ENCODE measurements around the gene CCDC54. TPM values are rescaled to one million over a fixed set of nuclear protein-coding genes. Genes with fewer than 3 reads are reported as not detected.

Gene CCDC54
- total RNA-seq, 1 donor from 2014 or later, result not detected

DNA sequence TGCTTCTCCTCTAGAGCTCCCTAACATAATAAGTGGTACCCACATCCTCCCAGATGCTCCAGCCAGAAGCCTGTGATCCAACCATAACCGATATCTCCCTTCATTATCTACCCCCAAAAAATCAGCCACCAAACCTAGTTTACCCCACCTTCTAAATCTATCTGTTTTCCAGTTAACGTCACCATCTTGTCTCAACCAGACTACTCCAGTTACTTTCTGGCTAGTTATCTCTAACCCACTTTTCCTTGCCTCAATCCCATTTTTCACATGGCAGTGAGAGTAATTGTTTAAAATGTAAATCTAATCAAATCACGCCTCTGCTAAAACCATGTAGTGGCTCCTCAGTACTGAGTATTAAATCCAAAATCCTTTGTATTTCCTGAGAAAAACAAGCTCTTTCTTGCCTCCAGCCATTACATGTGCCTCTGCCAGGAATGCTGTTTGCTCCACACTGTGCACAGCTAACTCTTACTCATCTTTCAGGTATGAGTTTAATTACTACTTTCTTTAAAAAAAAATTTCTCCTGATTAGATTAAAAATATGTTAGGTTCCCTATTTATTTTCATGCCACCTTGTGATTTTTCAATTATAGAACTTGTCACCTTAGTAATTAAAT is 15.4 kb downstream of the CCDC54 start:
- intact Hi-C loops (cut with micrococcal nuclease), result no loop called here

- intact Hi-C loops (cut with micrococcal nuclease), result no loop called here
These were observed 17.3 kb downstream of the CCDC54 start for GRCh38 chr3:107394502-107394901.

DNA sequence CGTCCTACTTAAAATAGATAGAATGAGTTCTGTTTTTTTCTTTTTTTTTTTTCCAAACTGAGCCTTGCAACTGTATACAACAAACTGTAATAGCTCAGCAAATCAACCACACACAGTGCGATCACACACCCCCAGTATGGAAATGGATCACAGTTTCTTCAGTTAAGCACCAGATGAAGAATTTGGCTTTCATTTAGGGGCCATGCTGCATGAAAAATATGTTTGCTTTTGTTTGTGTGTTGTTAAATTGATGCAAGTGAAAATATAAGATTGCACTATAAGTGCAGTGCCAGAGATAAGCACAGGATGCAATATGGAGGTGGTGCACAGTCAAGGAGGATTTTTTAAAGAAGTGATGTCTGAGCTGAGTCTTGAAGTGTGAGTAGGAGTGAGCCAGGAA is 17.8 kb downstream of the CCDC54 start:
- intact Hi-C loops (cut with micrococcal nuclease), result no loop called here

DNA sequence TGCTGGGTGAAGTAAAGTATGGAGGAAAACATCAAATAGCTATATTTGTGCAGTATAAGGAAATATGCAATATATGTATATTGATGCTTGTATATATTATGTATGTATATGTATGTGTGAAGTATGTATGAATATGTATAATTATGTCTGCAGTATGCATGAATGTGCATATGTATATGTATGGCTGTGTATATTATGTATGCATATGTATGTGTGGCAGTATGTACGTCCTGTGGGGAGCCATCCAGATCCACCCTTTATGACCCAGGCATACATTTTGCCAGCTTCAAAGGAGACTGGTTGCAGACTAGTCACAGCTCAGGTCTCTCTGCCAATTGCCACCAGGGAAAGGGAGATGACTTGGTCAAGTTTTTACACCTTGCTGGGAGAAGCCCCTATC is 24.1 kb downstream of the CCDC54 start:
- intact Hi-C loops (cut with micrococcal nuclease), result no loop called here

DNA sequence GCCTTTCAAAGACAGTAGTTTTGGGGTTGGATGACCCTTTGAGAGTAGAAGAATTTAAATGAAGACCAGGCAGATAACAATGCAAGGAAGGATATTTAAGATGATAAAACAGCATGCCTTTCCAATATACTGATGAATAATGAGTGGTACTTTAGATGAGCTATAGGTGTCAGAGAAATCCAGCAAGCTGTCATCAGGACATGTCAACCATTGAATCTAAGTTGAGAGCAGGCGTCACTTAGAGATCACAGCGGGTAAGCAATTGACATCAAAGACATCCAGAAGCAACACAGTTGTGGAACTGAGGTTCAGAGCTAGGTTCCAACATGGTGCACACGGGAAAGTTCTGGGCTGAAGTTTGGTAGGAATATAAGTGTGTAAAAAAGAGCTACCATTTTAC is 25.0 kb downstream of the CCDC54 start:
- intact Hi-C loops (cut with micrococcal nuclease), result no loop called here

DNA sequence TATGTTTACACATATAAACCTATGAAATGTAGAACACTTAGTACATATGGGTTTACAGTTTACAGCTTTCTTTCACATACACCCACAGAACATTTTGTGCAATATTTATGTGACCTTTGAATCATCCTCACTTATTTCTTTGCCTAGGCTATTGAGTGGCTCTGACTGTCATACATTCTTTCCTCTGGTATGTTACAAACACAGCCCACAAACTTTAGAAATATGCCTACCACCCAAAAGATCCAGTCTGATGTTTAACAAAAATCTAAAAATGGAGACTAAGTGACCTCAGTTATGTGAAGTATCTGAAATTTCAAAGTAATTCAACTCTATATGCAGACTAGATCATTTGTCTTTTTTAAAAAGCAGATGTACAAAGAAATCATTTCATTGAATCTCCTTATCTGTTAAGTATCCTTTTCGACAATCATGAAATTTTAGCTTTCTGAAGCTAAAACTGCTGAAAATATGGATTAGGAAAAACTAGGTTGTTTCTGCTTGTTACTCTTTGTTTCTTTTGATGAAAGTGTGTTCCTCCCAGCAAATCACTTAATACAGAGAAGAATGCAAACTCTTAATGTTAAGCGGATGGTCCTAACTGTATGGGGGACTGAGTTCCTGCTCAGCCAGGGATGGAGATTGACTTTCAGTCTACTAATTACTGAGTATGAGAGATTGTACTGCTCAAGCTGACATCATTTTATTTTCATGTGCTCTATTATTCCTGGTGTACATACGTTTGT is 27.7 kb downstream of the CCDC54 start:
- intact Hi-C loops (cut with micrococcal nuclease), result no loop called here

DNA sequence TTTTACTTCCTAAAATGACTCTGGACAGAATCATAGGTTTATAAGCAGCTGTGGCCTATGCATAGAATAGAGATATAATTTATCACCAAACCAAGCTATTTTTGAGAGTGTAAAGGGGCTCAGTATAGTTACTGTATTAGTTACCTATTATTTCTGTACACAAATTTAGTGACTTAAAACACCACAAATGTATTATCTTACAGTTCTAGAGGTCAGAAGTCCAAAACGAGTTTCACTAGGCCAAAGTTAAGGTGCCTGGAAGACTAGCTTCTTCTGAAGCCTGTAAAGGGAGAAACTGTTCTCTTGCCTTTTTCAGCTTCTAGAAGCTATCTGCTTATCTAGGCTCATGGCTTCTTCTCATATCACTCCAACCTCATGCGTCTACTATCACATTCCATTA is 30.1 kb downstream of the CCDC54 start:
- intact Hi-C loops (cut with micrococcal nuclease), result no loop called here

DNA sequence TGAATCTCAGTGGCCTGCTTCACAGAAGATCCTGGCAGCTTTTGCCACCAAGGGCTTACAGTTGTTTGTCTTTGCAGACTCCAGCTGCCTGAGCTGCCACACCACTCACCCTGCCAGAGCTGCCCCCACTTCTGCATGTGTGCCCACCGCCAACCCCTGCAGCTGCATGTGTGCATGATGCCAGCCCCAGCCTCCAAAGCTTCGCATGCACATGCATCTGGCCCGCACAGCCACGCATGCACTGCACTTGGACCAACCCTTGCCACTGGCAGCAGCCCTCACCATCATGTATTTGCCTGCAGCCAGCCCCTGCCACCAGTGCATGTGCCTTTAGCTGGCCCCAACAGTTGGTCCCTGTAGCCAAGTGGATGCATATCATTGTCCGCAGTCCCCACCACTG is 31.3 kb downstream of the CCDC54 start:
- intact Hi-C loops (cut with micrococcal nuclease), result no loop called here

- intact Hi-C loops (cut with micrococcal nuclease), result no loop called here
These were observed 32.1 kb downstream of the CCDC54 start for GRCh38 chr3:107409365-107409764.

- intact Hi-C loops (cut with micrococcal nuclease), result loop anchor here (5.0 kb wide), 1 partner anchor 43 kb away; no protein-coding TSS in a partner anchor
These were observed 33.4 kb downstream of the CCDC54 start for GRCh38 chr3:107410606-107411005.

GRCh38 chr3:107411056-107411455 is 33.8 kb downstream of the CCDC54 start:
- intact Hi-C loops (cut with micrococcal nuclease), result loop anchor here (5.0 kb wide), 1 partner anchor 44 kb away; no protein-coding TSS in a partner anchor

GRCh38 chr3:107411779-107412178 is 34.5 kb downstream of the CCDC54 start:
- intact Hi-C loops (cut with micrococcal nuclease), result loop anchor here (5.0 kb wide), 1 partner anchor 44 kb away; no protein-coding TSS in a partner anchor

- intact Hi-C loops (cut with micrococcal nuclease), result loop anchor here (5.0 kb wide), 1 partner anchor 45 kb away; no protein-coding TSS in a partner anchor
These were observed 35.1 kb downstream of the CCDC54 start for GRCh38 chr3:107412376-107412775.

DNA sequence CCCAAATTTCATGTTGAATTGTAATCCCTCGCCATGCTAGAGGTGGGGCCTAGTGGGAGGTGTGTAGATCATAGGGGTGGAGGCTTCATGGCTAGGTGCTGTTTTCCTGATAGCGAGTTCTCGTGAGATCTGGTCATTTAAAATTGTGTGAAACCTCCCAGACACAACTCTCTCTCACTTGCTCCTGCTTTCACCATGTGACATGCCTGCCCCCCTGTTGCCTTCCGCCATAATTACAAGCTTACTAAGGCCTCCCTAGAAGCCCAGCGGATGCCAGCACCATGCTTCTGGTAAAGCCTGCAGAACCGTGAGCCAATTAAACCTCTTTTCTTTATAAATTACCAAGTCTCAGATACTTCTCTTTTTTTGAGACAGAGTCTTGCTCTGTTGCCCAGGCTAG is 36.0 kb downstream of the CCDC54 start:
- intact Hi-C loops (cut with micrococcal nuclease), result loop anchor here (5.0 kb wide), 1 partner anchor 46 kb away; no protein-coding TSS in a partner anchor

GRCh38 chr3:107414325-107414964 is 37.2 kb downstream of the CCDC54 start:
- intact Hi-C loops (cut with micrococcal nuclease), result loop anchor here (5.0 kb wide), 1 partner anchor 47 kb away; no protein-coding TSS in a partner anchor

DNA sequence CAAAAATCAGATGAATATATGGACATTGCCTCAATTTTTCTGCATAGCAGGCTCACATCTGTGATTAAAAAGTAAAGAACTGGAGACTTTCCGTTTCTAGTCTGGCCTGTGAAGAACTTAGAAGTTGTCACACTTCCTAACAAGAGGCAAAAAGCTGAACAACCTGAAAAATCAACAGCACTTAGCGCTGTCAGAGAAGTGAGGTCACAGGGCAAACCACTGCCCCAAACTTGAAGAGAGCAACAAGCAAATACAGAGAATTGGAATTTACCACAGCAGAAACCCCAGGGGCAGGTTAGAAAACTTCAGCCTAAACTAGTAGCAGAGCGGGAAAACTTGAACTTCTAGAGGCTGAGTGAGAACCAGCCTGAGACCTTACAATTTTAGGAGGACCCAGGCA is 38.9 kb downstream of the CCDC54 start:
- intact Hi-C loops (cut with micrococcal nuclease), result no loop called here

DNA sequence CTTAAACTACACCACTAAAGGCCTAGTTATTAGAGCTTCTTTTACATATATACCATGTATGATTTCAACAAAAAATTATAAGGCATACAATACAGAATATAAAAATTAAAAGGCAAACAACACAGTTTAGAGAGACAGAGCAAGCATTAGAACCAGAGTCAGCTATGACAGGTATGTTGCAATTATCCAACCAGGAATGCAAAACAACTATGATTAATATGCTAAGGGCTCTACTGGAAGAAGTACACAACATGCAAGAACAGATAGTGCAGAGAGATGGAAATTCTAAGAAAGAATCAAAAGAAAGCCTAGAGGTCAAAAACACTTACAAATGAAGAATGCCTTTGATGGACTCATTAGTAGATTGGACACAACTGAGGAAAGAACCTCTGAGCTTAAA is 39.6 kb downstream of the CCDC54 start:
- intact Hi-C loops (cut with micrococcal nuclease), result no loop called here

- intact Hi-C loops (cut with micrococcal nuclease), result loop anchor here (1.0 to 10.0 kb wide), 5 partner anchors 9 to 324 kb away; partner anchors contain the start of gene BBX
These were observed 44.0 kb downstream of the CCDC54 start for GRCh38 chr3:107421170-107421792.

- intact Hi-C loops (cut with micrococcal nuclease), result loop anchor here (1.0 to 10.0 kb wide), 5 partner anchors 8 to 323 kb away; partner anchors contain the start of gene BBX
These were observed 44.6 kb downstream of the CCDC54 start for GRCh38 chr3:107421881-107422280.

- intact Hi-C loops (cut with micrococcal nuclease), result loop anchor here (10.0 kb wide), 1 partner anchor 320 kb away; no protein-coding TSS in a partner anchor
These were observed 47.8 kb downstream of the CCDC54 start for GRCh38 chr3:107425033-107425432.

DNA sequence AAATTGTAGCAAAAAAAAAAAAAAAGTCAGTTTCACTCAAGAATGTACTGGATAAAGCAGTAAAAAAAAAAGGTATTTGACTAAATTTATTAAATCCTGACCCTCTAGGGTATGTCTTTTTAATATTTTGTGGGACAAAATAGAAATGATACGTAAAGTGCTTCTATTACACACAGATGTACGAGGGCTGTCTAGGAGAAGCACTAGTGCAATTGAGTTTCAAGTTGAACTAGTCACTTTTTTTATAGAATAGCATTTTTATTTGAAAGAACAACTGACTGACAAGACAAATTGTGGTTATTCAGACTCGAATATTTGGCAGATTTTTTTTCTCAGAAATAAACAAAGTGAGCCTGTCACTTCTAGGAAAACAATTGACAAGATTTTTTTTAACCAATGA is 49.0 kb downstream of the CCDC54 start:
- intact Hi-C loops (cut with micrococcal nuclease), result loop anchor here (10.0 kb wide), 1 partner anchor 319 kb away; no protein-coding TSS in a partner anchor

All from T-helper 1 cell treated with Interleukin-12 subunit alpha and Interleukin-12 subunit beta and Interleukin-4 antibody, amounts not matched to agents 30 ng/mL and 1 ng/mL, for 36 hours (primary cell).